NK-92 (cell line): ENCODE measurements around the gene ANGPTL2.
"Not testable (repeated sequence)": the region's sequence is repeated elsewhere in the genome, so short reads cannot be mapped to it uniquely, and the experiment has no call there.

Experiments
- DNase-seq: peaks from one replicate; lab custom pipeline; 2025; ENCODE audit not compliant: unreplicated experiment; lab: John Stamatoyannopoulos, UW

ANGPTL2 gene

DNA sequence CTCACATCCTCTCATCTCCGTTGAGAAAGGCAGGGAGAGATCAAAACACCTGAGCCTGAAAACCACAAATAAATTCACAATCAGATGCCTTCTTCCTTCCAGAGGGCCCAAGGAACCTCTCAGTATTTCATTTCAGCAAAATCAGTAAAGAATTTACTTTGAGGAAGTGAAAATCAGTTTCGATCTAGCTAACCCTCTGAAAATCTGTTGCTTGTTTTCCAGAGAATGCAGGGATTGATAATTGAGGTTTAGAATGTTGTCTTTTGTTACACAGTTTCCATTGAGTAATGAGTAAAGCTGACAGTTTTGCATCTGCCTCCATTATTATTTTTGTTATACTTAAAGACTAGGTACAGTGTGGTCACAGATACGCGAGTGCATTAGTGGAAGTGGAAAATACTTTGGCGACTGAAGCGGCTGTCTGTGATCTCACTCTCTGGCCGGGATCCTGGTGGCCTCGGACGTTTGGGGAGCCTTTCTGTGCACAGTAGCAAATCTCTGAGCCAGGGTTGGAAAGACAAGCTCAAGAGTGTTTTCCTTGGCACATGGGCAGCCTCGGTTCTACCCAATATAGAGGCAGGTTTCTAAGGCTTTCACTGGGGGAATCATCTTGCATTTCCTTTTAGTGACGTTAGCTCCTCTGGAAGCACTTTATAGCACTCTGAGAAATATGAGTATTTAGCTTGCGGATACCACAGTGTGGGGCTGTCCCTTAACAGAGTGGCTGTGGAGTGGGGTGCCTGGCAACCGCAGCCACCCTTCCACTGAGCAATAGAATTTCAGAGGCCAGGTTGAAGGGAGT, 32.2 kb upstream of the ANGPTL2 start:
- no peak for DNase-seq

- no peak for DNase-seq
Observed at GRCh38 chr9:127154003-127154389, 31.6 kb upstream of the ANGPTL2 start.

DNA sequence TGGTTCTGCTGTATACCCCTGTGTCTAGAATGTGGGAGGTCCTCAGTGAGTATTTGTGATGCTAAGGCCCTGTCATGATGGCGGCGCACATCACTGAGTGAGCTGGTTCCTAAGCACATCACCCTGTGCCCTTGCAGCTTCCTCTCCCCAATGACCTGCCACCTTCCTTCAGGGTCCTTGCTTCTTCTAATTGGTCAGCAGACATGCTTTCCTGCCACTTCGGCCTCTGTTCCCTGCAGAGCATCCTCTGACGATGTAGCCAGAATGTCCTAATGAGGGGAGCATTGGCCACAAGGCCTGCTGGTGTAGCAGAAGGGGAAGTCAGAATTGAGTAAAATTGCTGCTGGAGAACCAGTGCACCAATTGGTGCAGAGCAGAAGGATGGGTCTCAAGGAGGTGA, 31.1 kb upstream of the ANGPTL2 start:
- no peak for DNase-seq

DNA sequence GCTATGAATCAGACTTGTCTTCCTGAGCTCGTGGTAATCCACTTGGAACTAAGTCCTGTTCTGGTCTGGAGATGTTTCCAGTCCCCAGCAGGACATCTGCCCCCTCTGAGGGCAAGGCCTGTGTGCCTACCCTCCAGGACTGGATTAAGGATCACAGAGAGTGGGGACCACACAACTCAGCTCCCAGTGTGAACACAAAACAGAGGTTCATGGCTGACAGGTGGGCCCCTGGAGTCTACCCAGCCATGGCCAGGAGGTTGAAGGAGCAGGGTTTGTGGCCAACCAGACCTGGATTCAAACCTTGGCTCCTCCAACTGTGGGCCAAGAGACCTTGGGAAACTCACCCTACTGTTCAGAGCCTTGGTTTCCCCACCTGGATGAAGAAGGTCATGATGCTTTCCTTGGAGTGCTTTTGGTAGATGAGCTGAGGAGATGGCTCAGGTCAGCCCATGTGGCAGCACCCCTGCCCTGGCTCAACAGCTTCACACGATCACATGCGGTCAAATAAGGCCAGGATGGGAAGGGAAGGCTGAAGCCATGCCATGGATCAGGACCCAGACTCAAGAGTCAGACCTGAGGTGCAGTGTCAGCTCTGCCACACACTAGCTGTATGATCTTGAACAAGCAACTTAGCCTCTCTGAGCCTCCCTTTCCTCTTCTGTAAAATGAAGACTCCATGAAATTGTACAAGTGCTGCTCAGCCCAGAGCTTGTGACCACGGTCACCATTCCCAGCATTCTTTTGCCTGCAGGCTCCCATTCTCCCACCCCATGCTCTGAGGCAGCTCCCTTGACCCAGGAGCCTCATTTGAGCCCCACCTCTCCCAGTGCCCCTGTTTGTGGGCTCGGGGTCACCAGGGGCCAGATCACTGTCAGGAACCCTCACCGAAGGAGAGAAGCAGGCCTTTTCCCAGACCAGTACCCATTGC, 27.3 kb upstream of the ANGPTL2 start:
- DNase-seq, result no peak

- no peak for DNase-seq
Observed at GRCh38 chr9:127149010-127149409, 26.6 kb upstream of the ANGPTL2 start.

- DNase-seq, result no peak
Observed at GRCh38 chr9:127148014-127148413, 25.6 kb upstream of the ANGPTL2 start.

- DNase-seq, result no peak
Observed at GRCh38 chr9:127147251-127147650, 24.8 kb upstream of the ANGPTL2 start.

- not testable (repeated sequence) for DNase-seq
Observed at GRCh38 chr9:127146841-127147240, 24.4 kb upstream of the ANGPTL2 start.

- no peak for DNase-seq
Observed at GRCh38 chr9:127144670-127145445, 22.4 kb upstream of the ANGPTL2 start.

DNA sequence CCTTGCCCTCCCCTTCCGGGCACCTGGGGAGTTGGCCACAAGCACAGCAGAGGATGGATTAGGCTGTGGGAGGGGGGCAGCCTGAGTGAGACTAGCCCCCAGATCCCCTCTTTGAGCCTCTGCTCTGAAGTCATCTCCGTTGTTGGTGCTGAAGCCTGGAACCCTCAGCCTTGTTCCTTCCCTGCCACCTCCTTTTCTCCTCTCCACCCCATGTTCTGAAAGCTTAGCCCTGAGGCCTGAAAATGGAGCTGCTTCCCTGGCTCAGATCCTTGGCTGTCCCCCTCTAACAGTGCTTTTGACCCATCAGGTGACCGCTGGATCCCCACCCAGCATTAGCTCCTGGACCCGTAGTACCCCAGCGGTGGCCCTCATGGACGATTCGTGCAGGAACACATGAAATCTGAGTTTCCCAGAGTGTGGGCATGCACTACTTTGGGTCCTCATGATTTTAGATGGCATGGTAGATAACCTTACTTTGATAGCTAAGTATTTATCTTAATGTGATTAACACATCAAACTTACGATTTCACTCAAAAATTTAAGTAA, 21.6 kb upstream of the ANGPTL2 start:
- no peak for DNase-seq

DNA sequence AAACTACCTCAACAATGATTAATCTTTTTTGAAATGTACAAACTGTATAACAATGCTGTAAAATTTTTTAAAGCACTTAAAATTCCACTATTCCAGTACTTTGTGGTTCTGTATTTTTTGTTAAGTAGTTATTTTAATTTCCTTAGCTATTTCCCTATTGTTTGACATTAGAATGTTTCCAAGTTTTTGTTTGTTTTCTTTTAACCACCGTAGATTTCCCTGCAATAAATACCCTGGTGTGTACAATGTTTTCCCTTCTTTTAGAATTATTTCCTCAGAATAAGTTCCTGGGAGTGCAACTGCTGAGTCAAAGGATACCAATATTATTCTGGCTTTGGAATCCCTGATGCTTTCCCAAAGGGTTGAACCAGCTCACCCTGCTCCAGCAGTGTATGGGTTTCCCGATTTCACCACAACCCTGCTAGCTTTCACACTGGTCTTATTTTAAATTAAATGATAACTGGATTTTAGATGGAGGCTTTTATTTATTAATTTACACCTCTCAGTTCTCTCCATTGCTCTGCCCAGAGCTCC, 20.6 kb upstream of the ANGPTL2 start:
- no peak for DNase-seq

DNA sequence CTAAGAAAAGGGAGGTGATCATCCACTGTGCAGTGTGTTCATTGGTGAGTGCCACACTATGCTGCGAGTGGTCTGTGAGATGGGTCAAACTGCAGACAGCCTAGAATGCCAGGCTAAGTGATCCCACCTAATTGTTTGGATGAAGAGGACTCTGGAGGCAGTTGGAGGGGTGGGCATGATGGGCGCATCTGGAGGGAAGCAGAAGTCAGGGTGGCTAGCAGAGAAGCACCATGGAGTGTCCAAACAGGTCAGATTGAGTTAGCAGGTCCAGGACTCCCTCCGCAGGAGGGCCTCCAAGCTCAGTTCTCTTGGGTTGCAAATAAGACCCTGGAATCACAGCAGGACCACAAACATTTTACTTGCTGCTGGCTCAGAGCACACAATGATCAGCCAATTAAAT, 19.9 kb upstream of the ANGPTL2 start:
- DNase-seq, result no peak

- DNase-seq, result no peak
Observed at GRCh38 chr9:127140842-127141675, 18.6 kb upstream of the ANGPTL2 start.

GRCh38 chr9:127140181-127140580, 17.7 kb upstream of the ANGPTL2 start:
- no peak for DNase-seq

DNA sequence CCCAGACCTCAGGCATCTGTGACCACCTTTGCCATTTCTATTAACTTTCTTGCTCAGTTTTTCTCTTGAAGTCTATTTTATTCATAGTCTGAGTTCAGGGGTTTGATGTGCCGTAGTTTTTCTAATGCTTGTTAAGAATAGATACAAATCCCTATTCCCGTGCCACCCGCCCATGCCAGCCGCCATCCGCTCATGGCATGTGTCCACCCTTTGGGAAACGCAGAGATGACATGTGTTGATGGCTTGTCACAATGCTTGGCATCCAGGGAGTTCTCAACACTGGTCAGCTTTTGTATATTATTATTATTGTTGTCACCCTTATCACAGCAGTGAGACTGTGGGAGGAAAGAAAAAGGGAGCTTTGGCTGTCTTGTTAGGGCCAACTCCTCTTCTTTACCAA, 17.3 kb upstream of the ANGPTL2 start:
- DNase-seq, result no peak

GRCh38 chr9:127139071-127139731, 16.8 kb upstream of the ANGPTL2 start:
- DNase-seq, result no peak

DNA sequence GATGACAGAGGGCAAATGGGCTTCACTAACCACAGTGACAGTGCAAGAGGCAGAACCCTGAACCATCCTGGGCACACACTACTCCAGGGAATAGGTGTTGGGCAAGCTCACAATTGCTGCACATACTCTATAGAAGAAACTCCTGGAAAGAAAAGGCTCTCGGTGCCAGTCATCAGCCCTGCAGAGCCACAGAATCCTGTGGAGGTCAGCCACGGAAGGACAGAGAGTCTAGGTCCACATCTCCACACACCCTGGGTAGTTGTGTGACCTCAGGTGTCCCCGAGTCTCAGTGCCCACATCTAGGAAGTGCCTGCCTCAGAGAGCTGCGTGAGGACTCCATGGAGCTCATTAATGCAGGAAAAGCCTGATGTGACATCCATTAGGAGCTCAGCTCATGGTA, 16.0 kb upstream of the ANGPTL2 start:
- no peak for DNase-seq

GRCh38 chr9:127137640-127138360, 15.4 kb upstream of the ANGPTL2 start:
- DNase-seq, result no peak
